Gastrocnemius medialis (tissue), 4 donors: ENCODE data around the gene ERICH6B.

ENCODE experiments used
- POLR2A ChIP-seq, 2 donors: fragments of 450-650 bp; IDR thresholded peaks; one replicate each; pipeline ENCODE4 v1.6.1; 2017; ENCODE audit warnings: antibody characterized with exemption in 2 of 2, mild to moderate bottlenecking in 2 of 2, moderate library complexity in 2 of 2
- TF ChIP-seq, protein P1 (sequence below), 5 experiments: fragments of 450-650 bp in 3 of 5; fragments of 200-600 bp in 2 of 5; sonication (generic) in 2 of 5; IDR thresholded peaks in 4 of 5; conservative IDR thresholded peaks in 1 of 5; 1 replicate in 4 of 5; 2 replicates in 1 of 5; pipeline ENCODE4 v1.5.1; 2016 to 2019; ENCODE audit warnings: antibody characterized with exemption in 5 of 5, mild to moderate bottlenecking in 3 of 5, moderate library complexity in 3 of 5

DNA sequence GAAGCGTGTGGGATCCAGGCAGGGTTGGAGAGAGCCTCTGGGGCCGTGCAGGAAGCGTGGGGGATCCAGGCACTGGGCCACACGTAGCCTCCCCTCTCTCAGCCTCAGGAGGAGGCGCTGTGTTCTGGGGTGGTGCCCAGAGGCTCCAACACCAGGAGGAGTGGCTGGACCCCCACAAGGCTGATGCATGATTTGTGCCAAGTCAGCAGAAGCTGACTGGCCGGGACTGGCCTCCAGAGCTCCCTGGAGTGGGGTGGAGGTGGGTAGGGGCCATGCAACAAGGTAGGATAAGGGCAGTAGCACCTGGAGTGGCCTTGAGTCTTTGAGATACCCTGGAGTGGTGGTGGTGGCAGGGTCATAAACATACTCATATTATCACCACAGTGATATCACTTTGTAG is 75.3 kb downstream of the ERICH6B start:
- TF ChIP-seq, protein P1, sequence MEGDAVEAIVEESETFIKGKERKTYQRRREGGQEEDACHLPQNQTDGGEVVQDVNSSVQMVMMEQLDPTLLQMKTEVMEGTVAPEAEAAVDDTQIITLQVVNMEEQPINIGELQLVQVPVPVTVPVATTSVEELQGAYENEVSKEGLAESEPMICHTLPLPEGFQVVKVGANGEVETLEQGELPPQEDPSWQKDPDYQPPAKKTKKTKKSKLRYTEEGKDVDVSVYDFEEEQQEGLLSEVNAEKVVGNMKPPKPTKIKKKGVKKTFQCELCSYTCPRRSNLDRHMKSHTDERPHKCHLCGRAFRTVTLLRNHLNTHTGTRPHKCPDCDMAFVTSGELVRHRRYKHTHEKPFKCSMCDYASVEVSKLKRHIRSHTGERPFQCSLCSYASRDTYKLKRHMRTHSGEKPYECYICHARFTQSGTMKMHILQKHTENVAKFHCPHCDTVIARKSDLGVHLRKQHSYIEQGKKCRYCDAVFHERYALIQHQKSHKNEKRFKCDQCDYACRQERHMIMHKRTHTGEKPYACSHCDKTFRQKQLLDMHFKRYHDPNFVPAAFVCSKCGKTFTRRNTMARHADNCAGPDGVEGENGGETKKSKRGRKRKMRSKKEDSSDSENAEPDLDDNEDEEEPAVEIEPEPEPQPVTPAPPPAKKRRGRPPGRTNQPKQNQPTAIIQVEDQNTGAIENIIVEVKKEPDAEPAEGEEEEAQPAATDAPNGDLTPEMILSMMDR (IDR thresholded peaks at IDR 0.05 in 4 of 5, conservative IDR thresholded peaks at IDR 0.05 in 1 of 5), result no peak
- TF ChIP-seq POLR2A (IDR thresholded peaks at IDR 0.05), result no peak
